Globus pallidus (tissue), 1 donor: Measurements from ENCODE around the gene SYNPO2.
A peak's percentile ranks its signal among the peaks of the same experiment; 100 is the strongest.
"Not testable (repeated sequence)": the region's sequence is repeated elsewhere in the genome, so short reads cannot be mapped to it uniquely, and the experiment has no call there.

Experiments
- DNase-seq: peaks from one replicate; pipeline ENCODE4 v3.0.0-alpha.2; 2015; ENCODE audit warnings: low spot score

Gene SYNPO2, protein sequence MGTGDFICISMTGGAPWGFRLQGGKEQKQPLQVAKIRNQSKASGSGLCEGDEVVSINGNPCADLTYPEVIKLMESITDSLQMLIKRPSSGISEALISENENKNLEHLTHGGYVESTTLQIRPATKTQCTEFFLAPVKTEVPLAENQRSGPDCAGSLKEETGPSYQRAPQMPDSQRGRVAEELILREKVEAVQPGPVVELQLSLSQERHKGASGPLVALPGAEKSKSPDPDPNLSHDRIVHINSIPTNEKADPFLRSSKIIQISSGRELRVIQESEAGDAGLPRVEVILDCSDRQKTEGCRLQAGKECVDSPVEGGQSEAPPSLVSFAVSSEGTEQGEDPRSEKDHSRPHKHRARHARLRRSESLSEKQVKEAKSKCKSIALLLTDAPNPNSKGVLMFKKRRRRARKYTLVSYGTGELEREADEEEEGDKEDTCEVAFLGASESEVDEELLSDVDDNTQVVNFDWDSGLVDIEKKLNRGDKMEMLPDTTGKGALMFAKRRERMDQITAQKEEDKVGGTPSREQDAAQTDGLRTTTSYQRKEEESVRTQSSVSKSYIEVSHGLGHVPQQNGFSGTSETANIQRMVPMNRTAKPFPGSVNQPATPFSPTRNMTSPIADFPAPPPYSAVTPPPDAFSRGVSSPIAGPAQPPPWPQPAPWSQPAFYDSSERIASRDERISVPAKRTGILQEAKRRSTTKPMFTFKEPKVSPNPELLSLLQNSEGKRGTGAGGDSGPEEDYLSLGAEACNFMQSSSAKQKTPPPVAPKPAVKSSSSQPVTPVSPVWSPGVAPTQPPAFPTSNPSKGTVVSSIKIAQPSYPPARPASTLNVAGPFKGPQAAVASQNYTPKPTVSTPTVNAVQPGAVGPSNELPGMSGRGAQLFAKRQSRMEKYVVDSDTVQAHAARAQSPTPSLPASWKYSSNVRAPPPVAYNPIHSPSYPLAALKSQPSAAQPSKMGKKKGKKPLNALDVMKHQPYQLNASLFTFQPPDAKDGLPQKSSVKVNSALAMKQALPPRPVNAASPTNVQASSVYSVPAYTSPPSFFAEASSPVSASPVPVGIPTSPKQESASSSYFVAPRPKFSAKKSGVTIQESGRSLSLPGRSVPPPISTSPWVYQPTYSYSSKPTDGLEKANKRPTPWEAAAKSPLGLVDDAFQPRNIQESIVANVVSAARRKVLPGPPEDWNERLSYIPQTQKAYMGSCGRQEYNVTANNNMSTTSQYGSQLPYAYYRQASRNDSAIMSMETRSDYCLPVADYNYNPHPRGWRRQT

DNA sequence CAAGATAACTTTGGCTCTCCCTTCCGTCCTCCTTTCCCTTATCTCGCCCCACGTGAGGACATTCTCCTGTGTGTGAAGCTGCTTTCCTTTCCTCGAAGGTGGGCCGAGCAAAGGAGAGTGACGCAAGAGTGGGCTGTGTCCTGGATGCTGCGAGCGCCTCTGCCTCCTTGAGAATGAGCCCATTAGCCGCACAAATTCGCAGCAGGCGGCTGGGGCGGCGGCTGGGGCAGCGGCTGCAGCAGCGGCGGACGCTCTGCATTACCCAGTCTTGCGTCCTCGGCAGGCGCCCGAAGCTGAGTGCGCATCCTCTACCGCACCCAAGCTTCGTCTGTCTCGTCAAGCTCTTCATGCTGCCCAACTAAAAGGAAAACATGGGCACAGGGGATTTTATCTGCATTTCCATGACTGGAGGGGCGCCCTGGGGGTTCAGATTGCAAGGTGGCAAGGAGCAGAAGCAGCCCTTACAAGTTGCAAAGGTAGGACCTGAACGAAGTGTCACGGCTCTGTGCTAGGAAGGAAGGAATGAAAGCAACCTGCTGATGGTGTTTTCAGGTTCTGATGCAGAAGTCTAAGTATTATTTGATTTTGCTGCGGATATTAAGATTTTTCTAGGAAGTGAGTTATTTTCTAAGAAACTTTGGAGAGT, at the start of gene SYNPO2:
Gene SYNPO2 (plus strand): TSS at position 189 of the 646 bp plus-strand sequence. CDS start 183 bp downstream, at position 372.
- DNase-seq, result peak; percentile 45

DNA sequence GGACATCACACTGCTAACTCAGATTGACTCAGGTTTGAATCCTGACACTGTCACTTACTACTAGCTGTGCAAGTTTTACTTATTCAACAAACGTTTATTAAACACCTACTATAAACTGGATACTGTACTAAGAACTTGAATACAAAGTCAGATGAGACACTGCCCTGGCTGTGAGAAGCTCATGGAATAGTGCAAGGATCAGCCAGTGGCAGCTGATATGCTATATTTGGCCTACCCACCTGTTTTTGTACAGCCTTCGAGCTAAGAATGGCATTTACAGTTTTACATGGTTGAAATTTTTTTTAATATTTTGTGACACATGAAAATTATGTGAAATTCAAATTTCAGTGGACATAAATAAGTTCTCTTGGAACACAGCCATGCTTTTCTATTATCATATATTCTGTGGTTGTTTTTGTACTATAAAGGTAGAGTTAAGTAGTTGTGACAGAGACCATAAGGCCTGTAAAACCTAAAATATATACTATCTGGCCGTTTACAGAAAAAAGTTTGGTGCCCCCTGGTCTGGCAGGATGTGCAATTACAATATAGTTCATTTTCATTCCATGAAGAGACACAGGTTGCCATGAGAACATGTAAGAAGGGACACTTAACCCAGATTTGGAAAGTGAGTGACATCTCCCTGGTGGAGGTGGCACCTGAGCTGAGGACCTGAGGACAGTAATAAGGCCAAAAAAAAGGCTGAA, 49.3 kb upstream of the SYNPO2 start:
- DNase-seq, result no peak

DNA sequence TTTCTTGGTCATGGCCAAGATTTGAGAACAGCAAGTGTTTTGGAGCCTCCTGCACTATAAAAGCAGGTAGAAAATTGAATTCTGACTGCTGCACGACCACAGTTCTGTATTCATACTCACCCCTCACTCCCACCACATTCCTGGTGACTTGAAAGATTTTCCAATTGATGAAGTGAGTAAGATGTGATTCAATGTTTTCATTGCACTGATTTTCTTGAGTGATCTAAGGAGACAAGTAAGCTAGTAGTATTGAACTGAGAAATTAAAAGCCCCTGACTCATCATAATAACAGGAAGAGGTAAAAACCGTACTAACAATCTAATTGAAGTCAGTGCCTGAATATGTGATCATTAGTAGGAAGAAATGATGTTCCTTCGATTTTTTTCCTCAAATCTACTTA, 46.6 kb upstream of the SYNPO2 start:
- DNase-seq, result no peak

DNA sequence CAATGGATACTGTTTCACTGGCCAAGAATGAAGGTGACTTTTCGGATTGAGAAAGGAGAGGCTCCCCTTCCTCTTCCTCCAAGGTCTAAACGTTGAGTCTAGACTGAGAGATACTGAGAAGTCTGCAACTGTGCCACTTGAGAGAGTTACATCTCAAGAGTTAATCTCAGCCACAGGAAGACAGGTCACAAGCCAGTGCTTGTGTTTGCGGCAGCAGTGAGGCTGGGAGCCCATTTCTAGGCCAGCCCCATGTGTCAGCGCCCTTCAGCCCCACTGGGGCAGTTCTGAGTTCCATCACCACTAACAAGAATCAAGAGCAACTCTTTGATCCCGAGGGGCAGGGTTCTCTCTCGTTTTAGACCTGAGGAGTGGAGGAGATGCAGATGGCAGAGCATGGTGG, 45.4 kb upstream of the SYNPO2 start:
- no peak for DNase-seq

DNA sequence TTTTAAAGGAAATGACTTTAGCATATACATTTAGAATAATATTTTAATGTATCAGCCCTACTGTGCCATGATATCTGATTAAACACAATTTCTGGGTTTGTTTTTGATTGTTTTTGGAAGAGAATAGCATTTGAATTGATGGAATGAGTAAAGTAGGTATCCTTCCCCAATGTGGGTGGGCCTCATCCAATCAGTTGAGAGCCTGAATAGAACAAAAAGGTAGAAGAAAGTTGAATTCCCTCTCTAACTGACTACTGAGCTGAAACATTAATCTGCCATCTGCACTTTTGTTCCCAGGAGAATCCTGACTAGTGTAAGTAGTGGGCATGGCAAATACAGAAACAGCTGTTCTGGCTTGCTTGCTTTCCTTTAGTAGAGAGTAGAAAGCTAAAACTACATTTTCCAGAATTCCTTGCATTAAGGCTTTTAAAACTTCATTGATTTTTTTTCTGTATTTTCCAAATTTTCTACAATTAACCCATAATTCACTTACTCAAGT, 43.1 kb upstream of the SYNPO2 start:
- no peak for DNase-seq

DNA sequence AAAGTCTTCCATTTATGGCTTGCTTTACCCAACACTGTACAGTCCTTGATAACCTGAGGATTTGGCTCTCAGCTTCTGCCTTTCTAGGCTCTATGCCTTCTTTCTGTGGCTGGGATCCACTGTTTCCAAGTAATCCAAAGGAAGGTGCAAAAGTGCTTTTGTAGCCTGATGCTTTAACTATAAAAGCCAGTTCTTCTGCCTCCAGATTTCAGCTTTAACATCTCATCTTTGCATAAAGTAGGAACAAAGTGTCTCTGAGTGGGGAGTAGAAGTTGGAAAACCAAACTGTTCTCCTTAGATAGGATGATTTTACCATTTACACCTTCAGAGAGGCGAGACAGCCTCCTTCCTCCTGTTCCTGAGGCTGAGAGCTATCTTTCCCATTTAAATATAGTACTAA, 41.7 kb upstream of the SYNPO2 start:
- no peak for DNase-seq

DNA sequence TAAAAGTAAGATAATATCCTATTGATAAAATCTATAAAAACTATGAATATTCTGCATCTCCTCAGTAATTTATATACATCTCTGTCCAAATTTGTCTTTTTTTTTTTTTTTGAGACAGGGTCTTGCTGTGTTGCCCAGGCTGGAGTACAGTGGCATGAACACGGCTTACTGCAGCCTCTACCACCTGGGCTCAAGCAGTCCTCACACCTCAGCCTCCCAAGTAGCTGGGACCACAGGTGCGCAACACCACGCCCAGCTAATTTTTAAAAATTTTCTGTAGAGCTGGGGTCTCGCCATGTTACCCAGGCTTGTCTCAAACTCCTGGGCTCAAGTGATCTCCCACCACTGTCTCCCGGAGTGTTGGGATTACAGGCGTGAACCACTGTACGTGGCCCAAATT, 40.4 kb upstream of the SYNPO2 start:
- no peak for DNase-seq

DNA sequence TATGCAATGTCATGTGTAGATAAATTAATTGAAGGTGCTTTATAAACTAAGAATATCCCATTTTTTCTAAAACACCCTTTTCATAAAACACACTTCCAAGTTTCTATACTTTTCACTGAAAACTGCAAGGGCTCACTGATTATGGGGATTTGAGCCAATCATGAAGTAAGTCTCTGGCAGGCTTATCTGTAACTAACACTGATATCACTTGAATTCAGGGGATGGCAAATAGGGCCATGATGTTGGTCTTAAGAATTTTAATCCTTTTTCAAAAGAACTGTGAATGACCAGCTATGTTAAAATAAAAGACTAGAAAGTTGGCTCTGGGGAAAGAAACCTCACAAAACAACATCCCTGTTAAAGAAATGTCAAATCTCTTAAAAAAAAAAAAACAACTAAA, 39.8 kb upstream of the SYNPO2 start:
- no peak for DNase-seq

DNA sequence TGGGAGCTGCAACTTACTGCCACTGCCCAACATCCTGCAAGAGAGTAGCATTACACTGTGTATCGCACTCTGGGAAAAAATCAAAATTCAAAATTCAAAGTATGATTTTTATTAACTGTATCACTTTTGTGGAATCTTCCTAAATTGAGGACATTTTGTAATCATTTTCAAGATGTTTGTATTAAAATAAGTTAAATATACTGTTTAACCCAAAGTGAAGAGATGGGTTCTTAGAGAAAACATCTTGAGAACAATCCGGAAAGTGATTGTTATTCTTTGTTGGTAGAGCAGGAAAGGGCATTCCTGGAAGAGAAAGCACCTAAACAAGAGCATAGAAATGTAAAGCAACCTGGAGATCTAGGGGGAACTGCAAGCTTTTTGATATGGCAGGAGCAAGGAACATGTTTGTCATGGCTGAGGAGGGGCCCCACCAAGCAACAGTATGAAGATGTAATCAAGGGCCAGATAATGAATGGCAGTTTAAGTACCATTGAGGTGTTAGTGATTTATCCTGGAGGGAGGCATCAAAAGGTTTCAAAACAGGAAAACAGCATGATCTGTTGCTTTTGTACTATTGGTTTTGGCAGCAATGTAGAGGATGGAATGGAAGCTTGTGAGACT, 38.7 kb upstream of the SYNPO2 start:
- DNase-seq, result no peak

DNA sequence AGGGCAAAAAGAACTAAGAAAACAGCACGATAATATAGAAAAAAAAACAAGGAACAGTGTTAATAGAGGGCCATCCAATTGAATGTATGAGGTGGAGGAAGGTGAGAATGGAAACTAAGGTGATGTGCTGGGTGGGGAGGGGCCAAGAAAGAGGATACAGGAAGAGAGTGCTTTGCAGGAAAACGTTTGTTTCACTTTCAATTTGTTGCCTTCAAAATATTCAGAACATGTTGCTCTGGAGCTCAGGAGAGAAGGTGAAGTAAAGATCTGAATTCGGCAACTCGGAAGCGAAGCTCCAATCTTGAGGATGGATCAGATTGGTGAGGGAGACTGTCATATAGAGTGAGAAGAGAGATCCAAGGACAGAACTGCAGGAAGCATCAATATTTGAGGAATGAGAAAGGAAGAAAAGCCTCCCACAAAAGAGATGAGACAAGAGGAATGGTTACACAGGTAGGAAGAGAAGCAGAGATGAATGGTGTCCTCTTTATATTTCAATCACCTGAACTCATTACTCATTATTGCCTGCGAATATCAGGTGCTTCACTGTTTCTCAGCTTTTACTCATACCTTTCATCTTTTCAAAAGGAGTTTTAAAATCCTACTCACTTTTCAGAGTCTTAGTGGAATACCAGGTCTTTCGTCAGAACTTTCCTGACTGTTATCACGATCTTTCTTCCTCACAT, 38.0 kb upstream of the SYNPO2 start:
- no peak for DNase-seq

DNA sequence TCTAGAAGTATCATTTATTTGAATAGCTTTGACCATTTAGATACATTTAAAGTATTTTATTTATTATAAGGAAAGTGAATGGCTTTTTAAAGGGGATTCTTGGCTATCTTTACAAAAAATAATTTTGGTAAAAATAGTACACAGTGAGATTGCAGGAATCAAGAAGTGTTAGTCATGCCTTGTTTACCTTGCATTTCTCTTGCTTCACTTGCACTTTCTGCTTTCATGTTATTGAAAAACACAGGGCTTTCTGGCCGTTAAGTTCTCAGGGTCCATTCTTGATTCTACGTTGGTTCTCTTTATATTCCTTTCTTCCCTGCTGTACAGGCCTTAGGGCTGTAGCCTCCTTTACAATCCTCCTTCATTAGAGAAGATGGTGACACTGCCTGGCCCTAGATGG, 30.9 kb upstream of the SYNPO2 start:
- no peak for DNase-seq

DNA sequence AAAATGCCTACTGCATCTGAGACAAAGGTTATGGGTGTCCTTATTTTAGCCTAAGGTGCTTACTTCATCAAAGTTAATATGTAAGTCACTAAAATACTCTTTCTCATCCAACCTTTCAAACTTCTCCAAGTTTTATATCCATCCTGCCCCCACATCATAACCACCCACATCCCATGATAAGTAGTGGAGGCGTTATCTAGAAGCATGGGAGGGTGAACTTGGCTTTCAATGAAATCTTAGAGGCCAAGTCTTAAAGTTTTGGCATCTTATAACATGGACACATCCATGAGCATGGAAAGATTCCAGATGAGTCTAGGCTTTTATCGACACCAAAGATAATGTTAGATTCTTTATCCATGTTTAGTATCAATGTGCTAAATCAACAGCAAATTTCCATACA, 29.9 kb upstream of the SYNPO2 start:
- no peak for DNase-seq

DNA sequence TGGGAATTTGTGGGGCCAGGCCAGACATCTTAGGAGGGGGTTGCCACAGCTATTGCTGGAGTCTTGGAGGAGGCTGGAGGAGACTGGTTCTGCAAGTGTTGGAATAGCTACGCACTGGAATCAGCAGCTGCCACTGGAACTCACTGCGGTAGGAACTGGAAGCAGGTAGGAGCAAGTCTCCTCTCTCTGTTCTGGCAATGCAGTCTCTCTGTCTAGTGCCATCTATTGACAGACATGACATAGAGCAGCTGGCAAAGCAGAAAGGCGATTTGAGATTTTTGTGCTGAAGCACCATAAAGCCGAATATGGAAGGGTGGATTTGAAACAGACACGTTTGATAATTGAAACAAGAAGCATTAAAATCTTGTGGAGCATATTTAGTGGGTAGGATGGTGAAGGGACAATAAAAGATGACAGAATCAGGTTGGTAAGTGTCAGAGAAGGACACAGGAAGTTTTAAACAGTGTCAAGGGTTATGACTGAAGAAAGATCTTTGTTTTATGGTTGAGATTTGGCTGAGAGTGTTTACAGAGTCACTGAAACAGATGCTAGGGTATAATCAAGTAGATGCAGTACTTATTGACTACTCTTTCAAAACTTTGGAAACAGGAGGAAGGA, 23.5 kb upstream of the SYNPO2 start:
- peak; percentile 24 for DNase-seq

DNA sequence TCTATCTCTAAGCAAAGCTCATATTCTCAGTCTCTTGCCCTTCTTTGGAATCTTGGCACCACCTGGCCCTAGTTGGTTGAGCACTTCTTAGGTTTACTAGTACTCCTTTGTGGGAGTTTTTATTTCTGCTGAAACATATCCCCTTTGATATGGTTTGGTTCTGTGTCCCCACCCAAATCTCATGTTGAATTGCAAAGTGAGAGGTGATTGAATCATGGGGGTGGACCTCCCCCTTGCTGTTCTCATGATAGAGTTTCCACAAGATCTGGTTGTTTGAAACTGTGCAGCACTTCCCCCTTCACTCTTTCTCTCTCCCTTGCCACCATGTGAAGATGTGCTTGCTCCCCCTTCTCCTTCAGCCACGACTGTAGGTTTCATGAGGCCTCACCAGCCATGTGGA, 22.2 kb upstream of the SYNPO2 start:
- DNase-seq, result no peak

DNA sequence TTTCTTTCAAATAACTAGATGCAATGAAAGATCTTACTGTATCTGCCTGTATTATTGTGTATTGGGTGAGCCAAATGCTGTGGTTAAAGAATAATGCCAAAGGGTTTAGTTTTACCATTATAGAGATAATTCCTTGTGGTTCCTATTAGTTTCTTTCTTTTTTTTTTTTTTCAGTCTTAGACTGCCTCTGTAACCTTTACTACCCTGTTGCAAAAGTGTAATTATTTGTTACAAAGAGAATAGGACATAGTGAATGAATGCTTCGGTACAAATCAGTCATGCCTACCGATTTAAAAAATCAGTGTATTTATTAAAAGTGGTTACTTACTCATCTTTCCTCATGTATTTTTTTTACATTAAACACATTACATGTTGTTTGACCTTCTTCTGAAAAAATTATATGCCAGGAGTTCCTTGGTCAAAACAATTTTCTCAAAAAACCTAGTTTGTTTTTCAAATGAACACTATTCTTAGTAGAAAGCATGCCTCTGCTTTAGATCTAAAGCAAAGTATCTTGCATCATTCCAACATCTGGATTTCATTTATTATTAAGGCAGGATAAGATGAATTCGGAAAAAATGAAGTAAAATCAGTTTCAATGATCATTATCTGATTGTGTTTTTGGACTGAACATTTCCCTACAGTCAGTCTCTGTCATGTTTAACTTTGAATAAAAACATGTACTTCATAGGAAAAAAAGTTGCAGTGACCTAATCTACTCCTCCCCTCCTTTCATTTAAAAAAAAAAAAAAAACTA, 21.2 kb upstream of the SYNPO2 start:
- DNase-seq, result no peak

DNA sequence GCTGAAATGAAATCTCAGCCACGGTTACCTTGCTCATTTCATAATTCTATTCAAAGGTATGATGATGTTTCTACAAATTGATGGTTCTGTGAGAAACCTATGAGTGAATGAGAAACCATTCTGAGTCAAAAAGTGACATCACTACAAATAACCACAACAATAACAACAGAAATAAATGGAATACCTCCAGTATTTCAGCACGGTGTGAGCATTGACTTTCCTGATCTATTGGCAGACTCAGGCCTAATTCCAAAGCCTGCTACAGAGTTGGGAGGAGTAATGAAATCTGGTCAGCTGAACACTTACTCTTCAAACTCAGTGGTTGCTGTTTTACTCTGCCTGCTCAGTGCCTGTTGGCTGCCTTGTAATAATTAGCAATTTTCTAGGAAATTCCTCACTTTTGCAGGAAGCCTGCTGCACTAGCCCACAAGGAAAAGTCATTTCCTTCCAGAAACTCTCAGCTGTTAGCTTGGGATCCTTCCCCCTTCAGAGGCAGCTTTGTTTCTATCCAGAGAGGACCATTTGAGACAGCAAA, 18.8 kb upstream of the SYNPO2 start:
- no peak for DNase-seq

DNA sequence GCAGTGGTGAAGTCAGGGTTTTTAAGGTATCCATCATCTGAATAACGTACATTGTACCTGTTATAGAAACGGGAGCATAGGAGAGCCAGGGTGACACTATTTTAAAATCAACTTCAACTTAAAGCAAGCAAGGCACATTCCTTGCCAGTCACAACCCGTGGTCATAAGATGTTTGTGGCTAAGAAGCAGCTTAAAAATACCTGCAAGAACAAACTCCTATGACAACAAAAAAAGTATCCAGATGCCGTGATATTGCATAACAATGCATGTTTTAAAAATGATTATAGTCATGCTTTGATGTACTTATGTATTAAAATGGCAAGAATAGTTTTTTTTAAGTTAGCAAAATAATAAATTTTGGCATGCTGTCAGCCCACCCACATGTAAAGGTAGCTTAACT, 16.5 kb upstream of the SYNPO2 start:
- no peak for DNase-seq

DNA sequence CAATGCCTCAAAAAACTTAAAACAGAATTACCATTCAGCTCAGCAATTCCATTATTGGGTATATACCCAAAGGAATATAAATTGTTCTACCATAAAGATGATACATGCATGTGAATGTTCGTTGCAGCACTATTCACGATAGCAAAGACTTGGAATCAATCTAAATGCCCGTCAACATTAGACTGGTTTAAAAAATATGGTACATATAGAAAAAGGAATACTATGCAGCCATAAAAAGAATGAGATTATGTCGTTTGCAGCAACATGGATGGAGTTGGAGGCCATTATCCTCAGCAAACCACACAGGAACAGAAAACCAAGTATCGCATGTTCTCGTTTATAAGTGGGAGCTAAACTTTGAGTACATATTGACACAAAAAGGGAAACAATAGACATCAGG, 10.9 kb upstream of the SYNPO2 start:
- DNase-seq, result no peak

DNA sequence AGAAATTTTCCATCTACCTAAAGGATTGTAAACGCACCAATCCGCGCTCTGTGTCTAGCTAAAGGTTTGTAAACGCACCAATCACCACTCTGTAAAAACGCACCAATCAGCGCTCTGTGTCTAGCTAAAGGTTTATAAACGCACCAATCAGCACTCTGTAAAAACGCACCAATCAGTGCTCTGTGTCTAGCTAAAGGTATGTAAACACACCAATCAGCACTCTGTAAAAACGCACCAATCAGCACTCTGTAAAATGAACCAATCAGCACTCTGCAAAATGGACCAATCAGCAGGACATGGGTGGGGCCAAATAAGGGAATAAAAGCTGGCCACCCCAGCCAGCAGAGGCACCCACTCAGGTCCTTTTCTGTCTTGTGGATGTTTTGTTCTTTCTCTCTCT, 10.1 kb upstream of the SYNPO2 start:
- DNase-seq, result not testable (repeated sequence)
